GM12873 (cell line): Measurements from ENCODE around the gene PDK1.

ENCODE experiments used
- CTCF ChIP-seq: IDR thresholded peaks from 2 replicates; pipeline ENCODE4 v1.5.1; 2012; ENCODE audit warnings: low read depth, mild to moderate bottlenecking, moderate library complexity, low read length, control low read depth; ENCODE audit not compliant: insufficient read depth; ENCODE audit errors: missing control alignments

The PDK1 gene

DNA sequence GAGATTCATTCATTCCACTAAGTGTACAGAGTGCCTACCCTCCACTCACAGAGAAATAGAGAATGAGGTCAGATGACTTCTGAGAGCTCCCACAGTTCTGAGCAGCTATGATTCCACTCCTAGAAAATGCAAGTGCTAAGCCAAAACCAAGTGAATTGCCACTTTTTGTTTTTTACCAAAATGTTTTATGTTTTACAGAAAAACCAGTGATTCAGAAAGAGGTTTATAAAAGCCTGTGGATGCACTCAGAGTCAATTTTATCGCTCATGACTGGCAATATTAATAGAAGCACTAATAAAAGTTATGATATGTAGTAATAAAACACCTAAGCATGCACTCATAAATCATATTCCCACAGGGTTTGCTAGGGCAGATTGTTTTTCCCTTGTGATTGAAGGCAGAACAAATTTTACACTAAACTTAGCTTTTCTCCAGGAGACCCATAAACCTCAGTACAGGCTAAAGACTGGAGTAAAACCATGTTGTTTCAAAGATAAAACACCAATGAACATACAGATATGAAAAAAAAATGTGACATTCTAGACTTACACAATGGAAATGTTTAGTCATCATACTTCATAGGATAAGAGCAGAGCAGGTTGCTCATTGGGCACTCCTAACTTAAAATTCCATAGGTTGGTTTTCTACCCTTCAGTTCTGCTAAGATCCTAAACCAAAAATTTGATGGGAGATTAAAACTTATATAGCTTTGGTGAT lies 67.5 kb downstream of the PDK1 start:
- TF ChIP-seq CTCF, result no peak

DNA sequence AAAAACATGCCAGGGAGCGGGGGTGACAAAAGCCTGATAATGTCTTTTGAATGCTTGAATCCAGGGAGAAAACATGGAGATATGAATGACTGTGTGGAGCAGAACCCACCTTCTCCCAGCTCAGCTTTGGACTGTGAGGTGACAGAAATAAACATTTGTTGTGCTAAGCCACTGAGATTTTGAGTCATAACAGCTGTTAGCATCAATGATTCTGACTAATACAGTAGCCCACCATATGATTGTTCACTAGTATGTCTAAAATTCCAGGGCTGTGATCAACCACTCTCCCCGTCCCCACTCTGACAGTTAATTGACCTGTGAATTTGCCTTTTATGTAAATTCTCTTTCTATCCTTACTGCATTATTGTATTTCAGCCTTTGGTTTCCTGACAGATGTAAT lies 69.1 kb downstream of the PDK1 start:
- TF ChIP-seq CTCF, result no peak

DNA sequence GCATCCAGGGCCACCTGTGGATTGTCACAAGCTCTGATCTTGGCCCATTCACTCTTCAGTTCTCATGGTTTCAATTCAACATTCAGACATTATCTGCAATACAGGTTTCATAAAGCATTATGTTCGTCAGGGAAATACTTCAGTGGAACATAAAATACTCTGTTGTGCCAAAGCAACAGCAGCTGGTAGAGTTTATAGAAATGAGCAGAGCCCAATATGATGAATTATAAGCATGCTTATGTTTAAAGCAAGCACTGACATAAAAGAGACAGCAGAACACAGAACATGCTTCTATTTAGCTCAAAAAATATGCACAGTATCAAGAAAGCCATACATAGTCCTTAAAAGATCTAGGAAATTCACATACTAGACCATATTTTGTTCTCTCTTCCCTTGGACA lies 71.3 kb downstream of the PDK1 start:
- no peak for TF ChIP-seq CTCF

GRCh38 chr2:172628085-172628484 lies 72.2 kb downstream of the PDK1 start:
- no peak for TF ChIP-seq CTCF

GRCh38 chr2:172629586-172629985 lies 73.7 kb downstream of the PDK1 start:
- no peak for TF ChIP-seq CTCF

GRCh38 chr2:172630181-172630580 lies 74.3 kb downstream of the PDK1 start:
- TF ChIP-seq CTCF, result no peak

DNA sequence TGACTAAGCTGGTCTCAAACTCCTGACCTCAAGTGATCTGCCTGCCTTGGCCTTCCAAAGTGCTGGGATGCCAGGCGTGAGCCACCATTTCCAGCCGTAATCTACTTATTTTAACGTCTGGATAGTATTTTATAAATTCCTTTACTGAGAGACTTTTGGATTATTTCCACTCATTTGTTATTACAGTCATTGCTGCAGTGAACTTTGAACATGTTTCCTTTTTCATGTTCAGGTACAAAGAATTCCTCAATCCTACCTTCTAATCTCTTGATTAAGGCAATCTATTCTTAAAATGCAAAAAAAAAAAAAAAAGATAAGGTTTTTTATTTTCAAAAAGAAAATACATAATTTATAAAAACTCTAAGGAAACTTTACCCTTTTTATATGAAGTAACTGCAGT lies 78.6 kb downstream of the PDK1 start:
- no peak for TF ChIP-seq CTCF

DNA sequence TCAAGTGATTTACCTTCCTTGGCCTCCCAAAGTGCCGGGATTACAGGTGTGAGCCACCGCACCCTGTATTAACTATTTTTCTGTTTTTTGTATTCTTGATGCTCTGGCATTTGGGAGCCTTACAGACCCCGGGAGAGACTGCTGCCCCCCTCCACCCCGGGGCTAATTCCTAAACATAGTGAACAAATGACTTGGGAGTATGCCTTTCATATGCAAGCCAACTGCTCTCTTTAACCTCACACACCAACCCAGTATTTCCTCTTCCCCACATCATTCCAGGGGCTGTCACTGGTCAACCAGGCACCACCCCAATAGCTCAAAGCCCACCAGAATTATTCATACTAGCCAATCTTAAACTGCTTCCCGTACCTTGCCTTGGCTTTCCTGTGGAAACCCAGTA lies 79.7 kb downstream of the PDK1 start:
- TF ChIP-seq CTCF, result no peak
